Body of pancreas (tissue), 4 donors: Measurements from ENCODE around the gene BPHL.

ENCODE experiments used
- CTCF ChIP-seq, 7 experiments: fragments of 450-650 bp in 4 of 7; fragments of 200-600 bp in 3 of 7; sonication (generic) in 3 of 7; IDR thresholded peaks; one replicate each; pipeline ENCODE4 v1.5.1; 2016 to 2019; ENCODE audit warnings: antibody characterized with exemption in 7 of 7
- POLR2A ChIP-seq, 3 donors: fragments of 450-650 bp; IDR thresholded peaks; one replicate each; pipeline ENCODE4 v1.6.1; 2016; ENCODE audit warnings: antibody characterized with exemption in 3 of 3, mild to moderate bottlenecking in 2 of 3

GRCh38 chr6:3081960-3082359 is 36.6 kb upstream of the BPHL start:
- TF ChIP-seq CTCF (IDR thresholded peaks at IDR 0.05) (no peak), POLR2A (IDR thresholded peaks at IDR 0.05) (no peak)
